ENCODE data around the gene ODR4.

- TF ChIP-seq, protein P1, sequence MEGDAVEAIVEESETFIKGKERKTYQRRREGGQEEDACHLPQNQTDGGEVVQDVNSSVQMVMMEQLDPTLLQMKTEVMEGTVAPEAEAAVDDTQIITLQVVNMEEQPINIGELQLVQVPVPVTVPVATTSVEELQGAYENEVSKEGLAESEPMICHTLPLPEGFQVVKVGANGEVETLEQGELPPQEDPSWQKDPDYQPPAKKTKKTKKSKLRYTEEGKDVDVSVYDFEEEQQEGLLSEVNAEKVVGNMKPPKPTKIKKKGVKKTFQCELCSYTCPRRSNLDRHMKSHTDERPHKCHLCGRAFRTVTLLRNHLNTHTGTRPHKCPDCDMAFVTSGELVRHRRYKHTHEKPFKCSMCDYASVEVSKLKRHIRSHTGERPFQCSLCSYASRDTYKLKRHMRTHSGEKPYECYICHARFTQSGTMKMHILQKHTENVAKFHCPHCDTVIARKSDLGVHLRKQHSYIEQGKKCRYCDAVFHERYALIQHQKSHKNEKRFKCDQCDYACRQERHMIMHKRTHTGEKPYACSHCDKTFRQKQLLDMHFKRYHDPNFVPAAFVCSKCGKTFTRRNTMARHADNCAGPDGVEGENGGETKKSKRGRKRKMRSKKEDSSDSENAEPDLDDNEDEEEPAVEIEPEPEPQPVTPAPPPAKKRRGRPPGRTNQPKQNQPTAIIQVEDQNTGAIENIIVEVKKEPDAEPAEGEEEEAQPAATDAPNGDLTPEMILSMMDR (IDR thresholded peaks at IDR 0.05), result no peak
- no peak for TF ChIP-seq ZFX (IDR thresholded peaks at IDR 0.05; ENCODE audit: borderline replicate concordance)
These were observed 79.3 kb downstream of the ODR4 start for GRCh38 chr1:186454981-186455380.
